Mesendoderm (in vitro differentiated cells): ENCODE results near the gene SECISBP2.

ENCODE experiments used
- DNase-seq: peaks from one replicate; pipeline ENCODE4 v3.0.0; 2013
- H2AK5ac ChIP-seq: 2 replicates; pipeline ENCODE4 v1.6.1; 2013; ENCODE audit warnings: low read length, inconsistent platforms
- H2BK120ac ChIP-seq: 2 replicates; pipeline ENCODE4 v1.6.1; 2013; ENCODE audit warnings: low read depth, mild to moderate bottlenecking, low read length, moderate library complexity, mixed read lengths
- H2BK15ac ChIP-seq: replicated peaks from 2 replicates; pipeline ENCODE4 v1.6.1; 2013; ENCODE audit warnings: low read depth, mild to moderate bottlenecking, moderate library complexity
- H2BK5ac ChIP-seq: 2 replicates; pipeline ENCODE4 v1.6.1; 2013; ENCODE audit warnings: low read length, inconsistent platforms
- H3K18ac ChIP-seq: 2 replicates; pipeline ENCODE4 v1.6.1; 2013; ENCODE audit warnings: mild to moderate bottlenecking, low read length, mixed read lengths
- H3K23ac ChIP-seq: one replicate; pipeline ENCODE4 v1.6.1; 2013; ENCODE audit warnings: low read length
- H3K27ac ChIP-seq: 2 replicates; pipeline ENCODE4 v1.5.1; 2013; ENCODE audit warnings: low read depth, mild to moderate bottlenecking, inconsistent platforms, low read length, moderate library complexity
- H3K27me3 ChIP-seq: 2 replicates; pipeline ENCODE4 v1.6.1; 2013; ENCODE audit warnings: low read length, control low read depth, mild to moderate bottlenecking, inconsistent platforms; ENCODE audit not compliant: insufficient read depth, poor library complexity
- H3K36me3 ChIP-seq: 2 replicates; pipeline ENCODE4 v1.6.1; 2013; ENCODE audit warnings: low read length, inconsistent platforms; ENCODE audit not compliant: control insufficient read depth, insufficient read depth
- H3K4ac ChIP-seq: one replicate; pipeline ENCODE4 v1.6.1; 2013; ENCODE audit warnings: low read depth, mild to moderate bottlenecking, low read length, moderate library complexity
- H3K4me1 ChIP-seq: 2 replicates; pipeline ENCODE4 v1.6.1; 2013; ENCODE audit warnings: low read depth, low read length, inconsistent platforms; ENCODE audit not compliant: control insufficient read depth
- H3K4me2 ChIP-seq: 2 replicates; pipeline ENCODE4 v1.6.1; 2013; ENCODE audit warnings: low read length
- H3K4me3 ChIP-seq: 2 replicates; pipeline ENCODE4 v1.5.1; 2013; ENCODE audit warnings: mild to moderate bottlenecking, low read length
- H3K56ac ChIP-seq: one replicate; pipeline ENCODE4 v1.6.1; 2013; ENCODE audit warnings: low read length
- H3K79me1 ChIP-seq: 2 replicates; pipeline ENCODE4 v1.6.1; 2013; ENCODE audit warnings: low read length, inconsistent platforms
- H3K79me2 ChIP-seq: 2 replicates; pipeline ENCODE4 v1.6.1; 2013; ENCODE audit warnings: mild to moderate bottlenecking, low read length; ENCODE audit not compliant: control insufficient read depth, insufficient read depth
- H3K9ac ChIP-seq: 2 replicates; pipeline ENCODE4 v1.6.1; 2013; ENCODE audit warnings: low read length, inconsistent platforms
- H4K5ac ChIP-seq: one replicate; pipeline ENCODE4 v1.6.1; 2013; ENCODE audit warnings: low read length
- H4K8ac ChIP-seq: one replicate; pipeline ENCODE4 v1.6.1; 2013; ENCODE audit warnings: low read depth, mild to moderate bottlenecking, control low read depth, low read length, moderate library complexity
- WGBS: extraction: QIAGEN DNeasy Blood & Tissue Kit; methylation state at CpG from one replicate; pipeline ENCODE4 v1.1.7; 2013; ENCODE audit warnings: low lambda C conversion rate, missing lambda C conversion rate; ENCODE audit not compliant: insufficient coverage; ENCODE audit errors: extremely low coverage; 5-methylcytosine and 5-hydroxymethylcytosine counted together

SECISBP2 gene

DNA sequence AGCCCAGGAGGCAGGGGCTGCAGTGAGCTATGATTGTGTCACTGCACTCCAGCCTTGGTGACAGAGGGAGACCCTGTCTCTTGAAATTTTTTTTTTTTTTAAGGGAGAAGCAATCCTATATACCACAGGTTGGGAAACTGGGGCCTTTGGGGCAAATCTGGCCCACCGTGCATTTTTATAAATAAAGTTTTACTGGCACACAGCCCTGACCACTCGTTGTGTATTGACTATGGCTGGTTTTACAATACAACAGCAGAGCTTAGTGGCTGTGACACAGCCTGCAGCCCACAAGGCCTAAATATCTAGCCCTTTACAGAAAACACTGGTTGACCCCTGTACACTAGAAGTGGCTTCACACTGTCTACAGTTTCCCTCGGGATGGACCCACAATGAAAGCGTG is 58.0 kb downstream of the SECISBP2 start:
- Histone ChIP-seq H3K18ac (no peak overlapping the region), H3K23ac (no peak overlapping the region), H4K8ac (no peak overlapping the region), H3K4ac (no peak overlapping the region), H3K27me3 (no peaks in the 10 kb centered on the region), H3K36me3 (no peaks in the 10 kb centered on the region), H3K4me1 (peaks cover 1% of the 10 kb centered on the region), H3K4me2 (no peak overlapping the region), H3K4me3 (no peak overlapping the region), H2AK5ac (no peak overlapping the region), H2BK120ac (no peak overlapping the region), H3K27ac (no peak overlapping the region), H3K79me1 (no peaks in the 10 kb centered on the region), H4K5ac (no peak overlapping the region), H3K56ac (no peak overlapping the region), H3K9ac (no peak overlapping the region), H2BK5ac (no peak overlapping the region), H3K79me2 (no peaks in the 10 kb centered on the region), H2BK15ac (no peak overlapping the region)
- DNase-seq = no peak
- WGBS = no CpG with 5 or more reads among the region's 4 CpGs

GRCh38 chr9:89376741-89377351 is 58.5 kb downstream of the SECISBP2 start:
- WGBS = no CpG with 5 or more reads among the region's 17 CpGs

DNA sequence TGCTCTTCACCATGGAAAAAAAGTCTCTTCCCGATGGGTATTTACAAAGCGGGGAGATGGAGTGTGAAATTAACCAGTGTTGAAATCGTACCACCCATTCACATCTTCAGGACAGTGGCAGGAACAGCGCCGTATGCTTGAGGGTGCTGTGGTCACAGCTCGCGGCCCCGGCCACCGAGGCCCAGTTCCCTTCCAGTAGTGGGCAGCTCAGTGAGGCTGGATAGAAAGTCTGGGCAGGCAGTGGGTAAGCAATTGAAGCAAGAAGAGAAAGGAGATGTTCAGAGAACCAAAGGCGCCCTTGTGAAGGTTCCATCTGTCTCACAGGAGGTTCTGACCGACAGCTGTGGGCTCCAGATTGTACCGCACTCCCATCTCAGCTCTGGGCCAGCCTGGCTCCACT is 59.1 kb downstream of the SECISBP2 start:
- no peak overlapping the region for H4K8ac ChIP-seq
- no peak overlapping the region for H2BK120ac ChIP-seq
- no peak overlapping the region for H4K5ac ChIP-seq
- no peak overlapping the region for H3K18ac ChIP-seq
- H2BK5ac ChIP-seq = no peak overlapping the region
- H3K79me2 ChIP-seq = no peaks in the 10 kb centered on the region
- DNase-seq = no peak
- no peak overlapping the region for H3K56ac ChIP-seq
- H3K27me3 ChIP-seq = no peaks in the 10 kb centered on the region
- no peak overlapping the region for H2BK15ac ChIP-seq
- H3K36me3 ChIP-seq = no peaks in the 10 kb centered on the region
- WGBS = no CpG with 5 or more reads among the region's 12 CpGs
- no peak overlapping the region for H3K9ac ChIP-seq
- H2AK5ac ChIP-seq = no peak overlapping the region
- no peak overlapping the region for H3K4me3 ChIP-seq
- H3K4me2 ChIP-seq = no peak overlapping the region
- no peaks in the 10 kb centered on the region for H3K79me1 ChIP-seq
- H3K4me1 ChIP-seq = peaks cover 1% of the 10 kb centered on the region
- no peak overlapping the region for H3K23ac ChIP-seq
- H3K27ac ChIP-seq = no peak overlapping the region
- no peak overlapping the region for H3K4ac ChIP-seq

More at GRCh38 chr9:89376741-89377351, 58.5 kb downstream of the SECISBP2 start:
- no peaks in the 10 kb centered on the region for H3K79me2 ChIP-seq
- H3K4me2 ChIP-seq = no peak overlapping the region
- H2BK120ac ChIP-seq = no peak overlapping the region
- H3K27me3 ChIP-seq = no peaks in the 10 kb centered on the region
- H3K4ac ChIP-seq = no peak overlapping the region
- no peaks in the 10 kb centered on the region for H3K36me3 ChIP-seq
- H3K18ac ChIP-seq = no peak overlapping the region
- no peak overlapping the region for H3K56ac ChIP-seq
- no peak overlapping the region for H2BK15ac ChIP-seq
- H4K5ac ChIP-seq = no peak overlapping the region
- H3K9ac ChIP-seq = no peak overlapping the region
- no peak overlapping the region for H2AK5ac ChIP-seq
- no peak for DNase-seq
- H2BK5ac ChIP-seq = no peak overlapping the region
- no peaks in the 10 kb centered on the region for H3K79me1 ChIP-seq
- no peak overlapping the region for H4K8ac ChIP-seq
- peaks cover 1% of the 10 kb centered on the region for H3K4me1 ChIP-seq
- H3K23ac ChIP-seq = no peak overlapping the region
- no peak overlapping the region for H3K4me3 ChIP-seq
- no peak overlapping the region for H3K27ac ChIP-seq

GRCh38 chr9:89378541-89378940 is 60.2 kb downstream of the SECISBP2 start:
- H3K9ac ChIP-seq = no peak overlapping the region
- no peaks in the 10 kb centered on the region for H3K79me1 ChIP-seq
- no peak overlapping the region for H2AK5ac ChIP-seq
- no peaks in the 10 kb centered on the region for H3K27me3 ChIP-seq
- H3K27ac ChIP-seq = no peak overlapping the region
- no peak overlapping the region for H3K4ac ChIP-seq
- H2BK5ac ChIP-seq = no peak overlapping the region
- H3K18ac ChIP-seq = no peak overlapping the region
- H3K23ac ChIP-seq = no peak overlapping the region
- no CpG with 5 or more reads among the region's 21 CpGs for WGBS
- H3K36me3 ChIP-seq = no peaks in the 10 kb centered on the region
- H3K4me3 ChIP-seq = no peak overlapping the region
- no peak overlapping the region for H2BK15ac ChIP-seq
- H4K5ac ChIP-seq = no peak overlapping the region
- no peaks in the 10 kb centered on the region for H3K79me2 ChIP-seq
- no peak overlapping the region for H4K8ac ChIP-seq
- H3K4me1 ChIP-seq = peaks cover 1% of the 10 kb centered on the region
- H2BK120ac ChIP-seq = no peak overlapping the region
- H3K56ac ChIP-seq = no peak overlapping the region
- DNase-seq = no peak
- H3K4me2 ChIP-seq = no peak overlapping the region

- H2BK5ac ChIP-seq = no peak overlapping the region
- H2BK15ac ChIP-seq = no peak overlapping the region
- no peak overlapping the region for H3K27ac ChIP-seq
- DNase-seq = no peak
- H3K27me3 ChIP-seq = no peaks in the 10 kb centered on the region
- H3K23ac ChIP-seq = no peak overlapping the region
- no peak overlapping the region for H3K4me2 ChIP-seq
- no peak overlapping the region for H3K9ac ChIP-seq
- H2BK120ac ChIP-seq = no peak overlapping the region
- H3K36me3 ChIP-seq = no peaks in the 10 kb centered on the region
- no peak overlapping the region for H3K4me3 ChIP-seq
- peaks cover 1% of the 10 kb centered on the region for H3K4me1 ChIP-seq
- no peak overlapping the region for H3K56ac ChIP-seq
- WGBS = no CpG with 5 or more reads among the region's 14 CpGs
- H3K79me2 ChIP-seq = no peaks in the 10 kb centered on the region
- no peak overlapping the region for H3K18ac ChIP-seq
- H3K79me1 ChIP-seq = no peaks in the 10 kb centered on the region
- no peak overlapping the region for H4K5ac ChIP-seq
- no peak overlapping the region for H2AK5ac ChIP-seq
- no peak overlapping the region for H3K4ac ChIP-seq
- no peak overlapping the region for H4K8ac ChIP-seq
These were observed 60.7 kb downstream of the SECISBP2 start for GRCh38 chr9:89379031-89379430.

DNA sequence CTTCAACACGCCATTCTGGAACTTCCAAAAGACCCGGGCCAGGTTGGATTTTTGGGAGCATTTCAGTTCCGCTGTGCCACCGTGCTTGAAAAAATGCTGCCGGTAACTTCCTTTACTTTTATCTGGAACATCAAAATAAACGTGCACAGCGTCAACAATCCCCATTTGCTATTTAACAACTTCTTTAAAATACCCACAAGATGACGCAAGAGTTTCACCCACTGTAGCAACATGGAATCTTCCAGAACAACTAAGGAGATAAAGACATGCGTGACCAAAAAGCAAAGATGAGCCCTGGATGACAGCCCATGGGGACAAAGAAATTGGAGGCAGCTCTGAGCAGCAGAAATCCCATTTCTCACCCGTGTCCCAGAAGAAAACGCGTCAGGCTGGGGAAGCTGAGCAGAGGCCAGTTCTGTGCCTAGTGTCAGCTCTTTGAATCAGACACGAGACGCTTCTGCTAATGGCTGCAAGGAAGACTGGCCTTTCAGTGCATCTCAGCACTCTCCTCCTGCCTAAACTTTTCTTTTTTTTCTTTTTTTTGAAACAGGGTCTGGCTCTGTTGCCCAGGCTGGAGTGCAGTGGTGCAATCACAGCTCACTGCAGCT is 61.3 kb downstream of the SECISBP2 start:
- no peak overlapping the region for H4K8ac ChIP-seq
- no peak overlapping the region for H3K23ac ChIP-seq
- no peaks in the 10 kb centered on the region for H3K79me2 ChIP-seq
- H3K4me3 ChIP-seq = no peak overlapping the region
- H3K36me3 ChIP-seq = no peaks in the 10 kb centered on the region
- H2BK120ac ChIP-seq = no peak overlapping the region
- no peak overlapping the region for H4K5ac ChIP-seq
- no peak for DNase-seq
- H2AK5ac ChIP-seq = no peak overlapping the region
- H2BK5ac ChIP-seq = no peak overlapping the region
- no peak overlapping the region for H3K56ac ChIP-seq
- WGBS = no CpG with 5 or more reads among the region's 14 CpGs
- H3K4me1 ChIP-seq = peaks cover 1% of the 10 kb centered on the region
- H3K4me2 ChIP-seq = no peak overlapping the region
- H2BK15ac ChIP-seq = no peak overlapping the region
- no peak overlapping the region for H3K18ac ChIP-seq
- no peaks in the 10 kb centered on the region for H3K79me1 ChIP-seq
- H3K27ac ChIP-seq = no peak overlapping the region
- H3K4ac ChIP-seq = no peak overlapping the region
- H3K27me3 ChIP-seq = no peaks in the 10 kb centered on the region
- no peak overlapping the region for H3K9ac ChIP-seq
